ENCODE results near the gene GOLGA7B.

The GOLGA7B gene

DNA sequence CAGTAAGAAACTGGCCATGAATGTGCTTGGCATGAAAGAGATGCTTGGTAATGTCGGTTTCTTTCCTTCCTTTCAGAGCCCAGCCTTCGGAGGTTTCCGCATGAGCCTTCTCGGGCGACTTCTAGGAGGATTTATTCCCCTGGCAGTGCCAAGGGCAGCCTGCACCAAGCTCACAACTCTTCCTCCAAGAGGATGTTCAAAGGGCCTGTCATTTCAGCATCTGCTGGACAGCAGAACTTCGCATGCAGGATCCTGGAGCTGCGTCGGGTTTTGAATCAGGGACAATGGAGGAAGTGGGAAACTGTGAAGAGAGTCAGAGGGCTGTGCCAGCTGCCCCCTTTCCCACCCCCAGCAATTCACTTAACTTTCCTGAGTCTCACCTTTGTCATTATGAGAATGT lies 21.3 kb downstream of the GOLGA7B start:
- peaks cover 15% of the 10 kb centered on the region for H3K4me1 Mint-ChIP-seq
- peaks cover 6% of the 10 kb centered on the region for H3K36me3 Mint-ChIP-seq
- no peak overlapping the region for H3K27ac Mint-ChIP-seq
- no peaks in the 10 kb centered on the region for H3K9me3 Mint-ChIP-seq
- DNase-seq (ENCODE audit: low spot score in 2 of 2) (no peak), ATAC-seq (no peak)
- H3K4me3 Mint-ChIP-seq: no peak overlapping the region

DNA sequence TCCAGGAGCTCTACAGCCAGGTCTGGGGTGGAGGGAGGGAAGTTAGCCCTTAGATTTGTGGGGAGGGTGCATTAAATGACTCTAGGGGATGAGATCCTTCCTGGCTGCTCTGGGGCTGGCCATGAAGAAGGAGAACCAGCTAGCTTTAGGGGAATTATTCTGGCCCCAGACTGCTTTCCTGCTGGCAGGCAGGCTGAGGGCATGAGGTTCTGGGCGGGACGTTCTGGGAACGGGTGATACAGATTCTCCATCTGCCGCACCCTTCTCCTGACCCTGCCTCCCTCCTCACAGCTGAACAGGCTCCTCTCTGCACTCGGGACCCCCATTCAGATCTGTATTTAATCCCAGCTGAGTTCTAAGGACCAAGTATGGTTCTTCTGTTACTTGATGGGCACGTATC lies 23.9 kb downstream of the GOLGA7B start:
- DNase-seq (ENCODE audit: low spot score in 2 of 2) (no peak), ATAC-seq (no peak)
- Mint-ChIP-seq H3K9me3 (no peaks in the 10 kb centered on the region), H3K27ac (peak overlapping the region; percentile 52), H3K4me3 (no peak overlapping the region), H3K4me1 (peaks cover 15% of the 10 kb centered on the region), H3K36me3 (peaks cover 6% of the 10 kb centered on the region)

DNA sequence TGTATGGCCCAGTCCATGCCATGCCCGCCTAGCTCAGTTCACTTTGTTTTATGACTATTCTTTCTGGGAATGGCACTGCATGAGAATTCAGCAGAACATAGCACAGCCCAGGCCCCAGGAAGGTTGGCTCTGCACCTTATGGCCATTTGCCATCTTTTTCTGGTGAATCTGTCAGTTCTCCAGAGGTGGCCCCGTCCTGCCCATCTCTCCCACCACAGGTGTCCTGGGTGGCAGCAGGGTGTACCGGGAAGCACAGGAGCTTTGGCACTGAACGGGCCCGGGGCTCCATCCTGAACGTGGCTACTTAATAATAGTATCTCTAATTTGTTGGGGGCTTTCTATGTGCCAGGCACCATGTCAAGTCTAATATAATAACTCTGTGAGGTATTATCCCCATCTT lies 24.7 kb downstream of the GOLGA7B start:
- Mint-ChIP-seq H3K36me3 (peaks cover 4% of the 10 kb centered on the region), H3K4me3 (no peak overlapping the region), H3K27ac (peak overlapping the region; percentile 60), H3K9me3 (no peaks in the 10 kb centered on the region), H3K4me1 (peaks cover 7% of the 10 kb centered on the region)
- ATAC-seq: no peak
- DNase-seq (ENCODE audit: low spot score in 2 of 2): no peak

DNA sequence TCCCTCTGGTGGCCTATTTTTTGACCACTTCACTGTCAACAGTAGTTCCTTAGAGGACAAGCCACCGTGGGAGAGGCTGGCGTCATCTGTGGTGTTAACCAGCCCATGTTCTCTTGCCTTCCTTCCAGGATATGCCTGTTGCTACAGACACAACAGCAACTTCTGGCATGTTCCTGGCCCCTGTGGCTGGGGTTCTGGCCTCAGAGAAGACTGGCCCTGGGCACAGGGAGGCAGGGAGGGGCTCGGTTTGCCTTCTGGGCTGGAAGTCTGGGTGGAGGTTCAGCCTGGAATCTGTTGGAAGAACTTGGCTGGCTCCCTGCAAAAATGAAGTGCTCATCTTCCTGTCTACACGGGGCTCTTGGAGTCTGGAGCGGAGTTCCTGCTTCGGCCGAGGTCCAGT lies 25.7 kb downstream of the GOLGA7B start:
- no peak for ATAC-seq
- Mint-ChIP-seq H3K4me1 (no peaks in the 10 kb centered on the region), H3K9me3 (no peaks in the 10 kb centered on the region), H3K36me3 (no peaks in the 10 kb centered on the region), H3K4me3 (no peak overlapping the region), H3K27ac (peak overlapping the region; percentile 60)
- DNase-seq (ENCODE audit: low spot score in 2 of 2): no peak

DNA sequence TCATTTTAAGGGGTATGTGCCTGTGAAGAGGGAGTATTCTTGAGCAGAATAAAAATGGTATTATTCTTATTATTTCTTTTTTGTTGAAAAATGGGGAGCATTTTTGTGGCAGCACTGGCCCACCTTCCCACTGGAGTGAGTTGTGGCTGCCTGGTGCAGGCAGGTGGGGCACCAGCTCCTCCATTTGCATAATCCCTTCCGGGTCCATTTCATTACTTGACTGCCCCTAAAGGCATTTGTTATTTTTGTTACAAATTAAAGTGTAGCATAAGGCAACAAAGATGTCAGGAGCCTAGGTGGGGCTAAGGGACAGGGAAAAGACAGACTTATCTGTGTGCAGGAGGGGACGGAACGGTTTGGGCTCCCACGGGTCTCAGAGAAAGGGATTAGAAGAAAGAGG lies 26.8 kb downstream of the GOLGA7B start:
- ATAC-seq (no peak), DNase-seq (ENCODE audit: low spot score in 2 of 2) (no peak)
- H3K4me3 Mint-ChIP-seq: no peak overlapping the region
- H3K36me3 Mint-ChIP-seq: no peaks in the 10 kb centered on the region
- no peaks in the 10 kb centered on the region for H3K9me3 Mint-ChIP-seq
- no peak overlapping the region for H3K27ac Mint-ChIP-seq
- H3K4me1 Mint-ChIP-seq: peaks cover 6% of the 10 kb centered on the region

DNA sequence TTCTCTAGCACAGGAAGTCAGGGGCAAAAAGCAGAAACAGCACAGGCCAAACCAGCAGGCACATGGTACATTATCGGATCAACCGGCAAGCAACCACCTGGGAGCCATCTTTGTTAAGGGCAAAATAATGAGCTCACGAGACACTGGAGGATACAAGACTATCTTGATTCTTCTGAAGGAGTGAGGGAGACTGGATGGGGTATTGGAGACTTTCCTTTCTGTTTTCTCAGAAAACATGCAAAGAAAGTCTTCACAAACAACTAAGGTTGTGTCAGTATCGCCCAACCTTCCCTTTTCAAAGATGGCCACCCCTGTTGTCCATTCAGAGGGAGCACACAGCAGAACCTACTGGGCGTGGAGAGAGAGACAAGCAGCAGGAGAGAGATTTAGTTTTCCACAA lies 29.6 kb downstream of the GOLGA7B start:
- DNase-seq (ENCODE audit: low spot score in 2 of 2) (no peak), ATAC-seq (no peak)
- Mint-ChIP-seq H3K9me3 (no peaks in the 10 kb centered on the region), H3K4me3 (no peak overlapping the region), H3K36me3 (no peaks in the 10 kb centered on the region), H3K27ac (no peak overlapping the region), H3K4me1 (peaks cover 30% of the 10 kb centered on the region)

DNA sequence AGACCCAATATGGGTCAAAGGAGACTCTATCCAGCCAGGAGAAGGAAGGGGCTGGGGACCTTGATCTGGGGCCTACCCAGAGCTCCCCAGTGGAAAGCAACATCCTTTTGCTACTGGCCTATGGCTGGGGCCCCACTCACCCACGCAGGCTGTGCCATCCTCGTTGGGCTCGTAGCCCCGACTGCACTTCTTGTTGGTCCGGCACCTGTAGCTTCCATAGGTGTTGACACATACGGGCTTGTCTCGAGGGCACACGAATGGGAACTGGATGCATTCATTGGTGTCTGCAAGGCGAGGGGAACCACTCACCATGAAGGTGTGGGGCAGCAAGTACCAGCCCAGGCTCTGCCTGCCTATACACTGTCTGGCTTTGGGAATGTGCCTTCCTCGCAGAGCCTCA lies 30.5 kb downstream of the GOLGA7B start:
- ATAC-seq: no peak

DNA sequence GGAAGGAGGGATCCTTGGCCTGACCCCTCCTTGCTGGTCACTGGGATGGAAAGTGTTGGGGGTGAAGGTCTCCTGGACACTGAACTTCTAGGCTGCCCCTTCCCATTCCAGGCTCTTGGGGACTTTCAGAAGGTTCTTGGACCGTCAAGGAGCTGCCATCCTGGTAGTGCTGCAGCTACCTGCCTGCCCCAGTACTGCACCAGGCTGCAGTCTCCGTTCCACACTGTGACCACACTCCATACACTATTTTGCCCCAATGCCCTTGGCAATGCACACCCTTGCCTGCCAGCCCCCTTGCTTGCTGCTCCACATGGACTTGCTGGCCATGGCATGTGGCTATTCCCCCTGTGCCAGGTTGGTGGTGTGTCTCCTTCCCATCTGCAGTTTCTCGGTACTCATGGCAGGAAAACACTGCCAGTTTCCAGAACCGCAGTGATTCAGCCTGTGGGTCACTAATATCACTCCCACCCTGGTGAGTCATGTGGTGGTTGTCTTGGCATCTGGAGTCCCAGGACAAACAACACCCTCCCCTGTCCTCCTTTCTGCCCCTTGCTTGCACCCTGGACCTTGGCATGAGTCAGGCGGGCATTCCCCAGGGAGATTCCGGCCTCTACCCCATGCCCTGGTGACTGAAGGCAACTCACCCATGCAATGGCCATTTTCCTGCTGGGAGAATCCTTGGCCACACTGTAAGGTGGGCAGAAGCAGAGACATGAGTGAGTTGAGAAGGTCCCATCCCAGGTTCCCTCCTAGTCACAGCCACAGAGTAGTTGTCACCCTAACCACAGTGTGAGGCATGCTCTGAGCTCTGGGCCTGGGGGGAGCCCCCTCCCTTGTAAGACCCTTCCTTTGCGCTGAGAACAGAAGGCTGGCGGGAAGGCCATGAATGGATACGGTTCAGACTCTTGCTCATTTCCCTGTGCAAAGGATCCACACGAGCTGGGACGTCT lies 32.8 kb downstream of the GOLGA7B start:
- peak overlapping the region; percentile 43 for H3K4me3 Mint-ChIP-seq
- DNase-seq (ENCODE audit: low spot score in 2 of 2) (peak; percentile 37 to 71), ATAC-seq (peak; percentile 91)
- H3K27ac Mint-ChIP-seq: peak overlapping the region; percentile 92
- H3K4me1 Mint-ChIP-seq: peaks cover 30% of the 10 kb centered on the region
- no peaks in the 10 kb centered on the region for H3K9me3 Mint-ChIP-seq
- H3K36me3 Mint-ChIP-seq: no peaks in the 10 kb centered on the region

More for the DNA sequence above, 30.5 kb downstream of the GOLGA7B start:
- DNase-seq (ENCODE audit: low spot score in 2 of 2): no peak
- Mint-ChIP-seq H3K9me3 (no peaks in the 10 kb centered on the region), H3K36me3 (no peaks in the 10 kb centered on the region), H3K4me3 (no peak overlapping the region), H3K4me1 (peaks cover 30% of the 10 kb centered on the region), H3K27ac (peak overlapping the region; percentile 77)

DNA sequence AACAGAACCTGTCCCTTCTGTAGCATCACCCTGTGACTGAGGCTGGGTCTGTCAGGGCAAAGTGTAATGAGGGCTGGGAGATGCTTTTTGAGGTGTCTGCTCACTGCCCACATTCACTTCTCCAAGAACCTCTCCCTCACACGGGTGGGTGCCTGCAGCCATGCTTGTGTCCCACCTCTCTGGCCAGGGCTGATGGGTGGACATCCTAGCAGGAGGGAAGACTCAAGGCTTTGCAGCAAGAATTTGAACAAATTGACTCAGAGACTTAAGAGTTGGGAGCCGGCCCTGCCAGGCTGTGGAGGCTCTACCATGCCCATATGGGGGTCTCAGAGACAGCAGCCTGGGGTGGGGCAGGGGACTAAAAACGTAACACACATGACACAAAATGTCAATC lies 33.4 kb downstream of the GOLGA7B start:
- DNase-seq (ENCODE audit: low spot score in 2 of 2) (no peak), ATAC-seq (no peak)
- Mint-ChIP-seq H3K36me3 (no peaks in the 10 kb centered on the region), H3K9me3 (no peaks in the 10 kb centered on the region), H3K4me3 (peak overlapping the region; percentile 43), H3K27ac (peak overlapping the region; percentile 92), H3K4me1 (peaks cover 35% of the 10 kb centered on the region)

DNA sequence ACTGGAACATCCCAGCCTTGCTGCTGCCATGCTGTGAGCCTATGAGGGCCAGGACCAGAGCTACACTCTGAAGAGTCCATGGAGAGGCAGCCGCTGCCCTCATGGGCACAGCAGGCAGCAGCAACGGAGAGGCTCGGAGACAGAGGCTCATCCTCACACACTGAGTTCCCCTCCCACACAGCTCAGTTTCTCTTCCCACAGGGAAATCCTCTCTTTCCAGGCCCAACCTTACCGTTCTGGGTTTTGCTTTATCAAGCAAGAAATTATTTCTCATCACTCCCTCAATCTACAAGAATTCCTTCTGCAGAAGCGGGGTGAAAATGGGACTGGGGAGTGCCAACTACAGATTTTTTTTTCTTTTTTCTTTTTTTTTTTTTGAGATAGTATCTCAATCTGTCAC lies 36.6 kb downstream of the GOLGA7B start:
- H3K4me3 Mint-ChIP-seq: no peak overlapping the region
- no peak for DNase-seq (ENCODE audit: low spot score in 2 of 2)

DNA sequence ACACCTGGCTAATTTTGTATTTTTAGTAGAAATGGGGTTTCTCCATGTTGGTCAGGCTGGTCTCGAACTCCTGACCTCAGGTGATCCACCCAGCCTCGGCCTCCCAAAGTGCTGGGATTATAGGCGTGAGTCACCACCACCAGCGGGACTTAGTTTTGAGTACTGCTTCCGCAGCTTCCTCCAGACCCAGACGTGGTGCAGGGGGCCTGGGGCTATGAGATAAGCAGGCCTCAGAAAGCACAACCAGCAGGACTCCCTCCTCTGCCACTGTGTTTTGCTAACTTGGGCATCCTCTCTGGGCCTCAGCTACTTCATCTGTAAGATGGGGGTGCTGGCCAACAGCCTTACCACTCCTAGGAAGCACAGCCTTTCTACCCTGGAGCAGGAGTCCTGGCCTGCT lies 37.8 kb downstream of the GOLGA7B start:
- H3K4me1 Mint-ChIP-seq: peaks cover 45% of the 10 kb centered on the region
- DNase-seq (ENCODE audit: low spot score in 2 of 2): no peak
- ATAC-seq: no peak
- H3K9me3 Mint-ChIP-seq: no peaks in the 10 kb centered on the region
- H3K27ac Mint-ChIP-seq: peak overlapping the region; percentile 50
- H3K4me3 Mint-ChIP-seq: no peak overlapping the region
- H3K36me3 Mint-ChIP-seq: peaks cover 8% of the 10 kb centered on the region

More for the DNA sequence above, 36.6 kb downstream of the GOLGA7B start:
- H3K27ac Mint-ChIP-seq: no peak overlapping the region
- no peaks in the 10 kb centered on the region for H3K9me3 Mint-ChIP-seq
- H3K36me3 Mint-ChIP-seq: peaks cover 8% of the 10 kb centered on the region
- ATAC-seq: no peak
- H3K4me1 Mint-ChIP-seq: peaks cover 56% of the 10 kb centered on the region

DNA sequence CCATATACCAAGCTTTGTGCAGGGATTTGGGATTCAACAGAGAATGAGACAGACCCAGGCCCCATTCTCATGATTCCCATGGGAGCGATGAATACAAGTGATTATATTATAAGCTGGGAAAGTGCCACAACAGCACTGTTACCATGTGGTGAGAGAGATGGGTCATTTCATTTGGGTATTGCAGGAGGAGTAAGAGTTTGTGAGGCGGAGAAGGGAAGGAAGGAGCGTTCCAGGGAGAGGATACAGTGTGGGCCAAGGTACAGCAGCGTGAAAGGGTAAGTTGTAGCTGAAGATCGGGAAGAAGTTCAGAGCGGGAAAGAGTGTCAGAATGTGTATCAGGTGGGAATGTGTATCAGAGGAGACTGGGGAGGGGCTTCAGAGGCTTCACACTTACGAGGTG lies 38.5 kb downstream of the GOLGA7B start:
- H3K9me3 Mint-ChIP-seq: no peaks in the 10 kb centered on the region

DNA sequence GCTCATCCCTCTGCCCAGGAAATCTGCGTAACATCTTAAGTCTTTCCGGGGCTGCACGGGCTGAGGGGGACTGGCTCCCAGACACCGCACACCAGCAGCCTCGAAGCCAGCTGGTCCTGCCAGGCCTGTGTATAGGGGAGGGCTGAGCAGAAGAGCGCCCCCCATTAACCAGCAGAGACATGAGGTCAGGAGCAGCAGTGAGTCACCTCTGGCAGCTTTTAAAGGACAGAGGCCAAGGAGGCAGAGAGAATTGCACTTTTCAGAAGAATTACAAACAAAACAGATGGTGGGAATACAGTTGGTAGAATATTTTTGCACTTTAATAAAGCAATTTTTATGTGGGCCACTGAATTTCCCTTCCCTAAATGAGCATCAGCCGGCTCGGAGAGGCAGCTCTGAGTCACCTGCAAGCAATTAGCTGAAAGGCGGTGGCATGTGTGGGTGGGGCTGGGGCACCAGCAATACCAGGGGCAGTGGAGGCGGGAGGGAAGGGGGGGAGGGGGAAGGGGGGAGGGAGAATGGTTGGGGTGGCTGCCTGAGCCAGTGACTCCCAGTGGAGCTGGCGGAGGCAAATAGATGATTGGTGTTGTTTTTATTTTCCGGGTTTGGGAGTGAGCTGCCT lies 39.1 kb downstream of the GOLGA7B start:
- DNase-seq (ENCODE audit: low spot score in 2 of 2): no peak
- H3K27ac Mint-ChIP-seq: peak overlapping the region; percentile 50
- peak; percentile 59 for ATAC-seq
- peaks cover 8% of the 10 kb centered on the region for H3K36me3 Mint-ChIP-seq
- peaks cover 31% of the 10 kb centered on the region for H3K4me1 Mint-ChIP-seq
- no peaks in the 10 kb centered on the region for H3K9me3 Mint-ChIP-seq
- H3K4me3 Mint-ChIP-seq: peak overlapping the region; percentile 14

More for the DNA sequence above, 38.5 kb downstream of the GOLGA7B start:
- DNase-seq (ENCODE audit: low spot score in 2 of 2): no peak
- Mint-ChIP-seq H3K36me3 (peaks cover 8% of the 10 kb centered on the region), H3K27ac (peak overlapping the region; percentile 50), H3K4me1 (peaks cover 37% of the 10 kb centered on the region), H3K4me3 (peak overlapping the region; percentile 14)
- no peak for ATAC-seq

DNA sequence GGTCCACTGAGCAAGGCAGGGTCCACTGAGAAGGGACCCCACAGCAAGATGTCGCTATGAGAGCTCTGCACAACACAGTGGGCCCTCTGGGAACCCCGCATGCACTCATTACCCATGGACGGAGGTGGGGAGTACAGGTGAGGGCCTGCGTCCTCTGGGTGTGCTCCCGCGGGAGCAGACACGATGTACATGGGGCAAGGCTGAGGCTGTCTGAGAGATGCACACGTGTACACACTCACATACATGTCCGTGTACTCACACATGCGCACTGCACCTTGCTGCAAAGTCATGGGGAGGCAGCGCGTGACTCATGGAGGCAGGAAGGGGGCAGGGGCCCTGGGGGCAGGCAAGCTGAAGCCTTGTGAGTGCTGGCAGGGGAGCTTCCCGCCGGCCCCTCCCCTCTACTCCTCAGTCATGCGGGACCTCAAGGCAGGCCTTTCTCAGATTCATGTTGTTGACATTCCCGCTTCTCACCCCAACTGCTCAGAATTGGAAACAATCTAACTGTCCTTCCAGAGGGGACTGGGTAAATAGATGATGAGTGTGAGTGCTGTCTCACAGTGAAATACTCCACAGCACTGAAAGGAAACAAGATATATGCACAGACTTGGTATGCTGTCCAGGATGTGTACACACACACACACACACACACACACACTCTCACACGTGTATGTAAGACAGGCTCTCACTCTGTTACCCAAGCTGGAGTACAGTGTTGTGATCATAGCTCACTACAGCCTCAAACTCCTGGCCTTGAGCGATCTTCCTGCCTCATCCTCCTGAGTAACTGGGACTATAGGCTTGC lies 40.0 kb downstream of the GOLGA7B start:
- DNase-seq (ENCODE audit: low spot score in 2 of 2) (peak in 1 of 2 donors; percentile 58), ATAC-seq (peak; percentile 94)
- no peaks in the 10 kb centered on the region for H3K9me3 Mint-ChIP-seq
- H3K27ac Mint-ChIP-seq: peak overlapping the region; percentile 50
- peaks cover 30% of the 10 kb centered on the region for H3K4me1 Mint-ChIP-seq
- H3K4me3 Mint-ChIP-seq: peak overlapping the region; percentile 14
- peaks cover 8% of the 10 kb centered on the region for H3K36me3 Mint-ChIP-seq

DNA sequence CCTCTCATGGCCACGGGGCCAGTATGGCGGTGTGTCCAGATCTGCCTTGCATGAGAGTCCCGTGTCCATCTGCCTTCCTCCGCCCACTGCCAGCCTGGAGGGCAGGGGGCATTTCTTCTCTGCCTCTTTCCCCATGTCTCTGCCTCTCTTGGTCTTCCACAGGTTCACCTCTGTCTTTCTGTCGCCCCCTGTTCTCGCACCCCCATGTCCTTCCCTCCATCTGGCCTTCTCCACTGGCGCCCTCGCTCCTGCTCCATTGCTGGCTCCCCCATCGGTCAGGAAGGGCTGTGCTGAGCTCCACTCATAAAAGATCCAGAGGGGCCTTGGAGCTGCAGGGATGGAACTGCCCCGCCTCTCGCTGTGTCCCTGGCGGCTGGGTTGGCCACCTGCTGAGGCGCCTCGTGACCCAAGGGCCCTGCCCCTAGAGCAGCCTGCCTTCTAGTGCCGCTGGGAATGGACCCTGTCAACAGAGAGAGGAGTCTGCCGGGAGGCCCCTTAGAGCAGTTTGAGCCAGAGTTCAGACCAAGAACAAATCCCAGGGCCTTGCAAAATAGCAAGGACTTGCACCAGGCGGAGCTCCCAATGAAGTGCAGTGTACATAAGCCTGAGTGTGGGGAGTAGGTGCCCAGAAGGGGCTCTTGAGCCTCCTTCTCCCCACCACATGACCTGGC lies 42.0 kb downstream of the GOLGA7B start:
- ATAC-seq (no peak), DNase-seq (ENCODE audit: low spot score in 2 of 2) (no peak)
- H3K4me3 Mint-ChIP-seq: no peak overlapping the region
- H3K9me3 Mint-ChIP-seq: no peaks in the 10 kb centered on the region
- peaks cover 8% of the 10 kb centered on the region for H3K36me3 Mint-ChIP-seq
- peaks cover 30% of the 10 kb centered on the region for H3K4me1 Mint-ChIP-seq
- H3K27ac Mint-ChIP-seq: peak overlapping the region; percentile 10
